SK-N-SH treated with all-trans-retinoic acid at 6 μM for 48 hours (cell line): Measurements from ENCODE around the gene SPDYE3.
"Not testable (repeated sequence)": the region's sequence is repeated elsewhere in the genome, so short reads cannot be mapped to it uniquely, and the experiment has no call there.

ENCODE experiments used
- ATAC-seq: fragments of 200-7000 bp; cut with Tn5 transposase; 3 replicates; pipeline ENCODE4 v1.9.1; 2020; ENCODE audit warnings: mild to moderate bottlenecking, moderate library complexity
- GLIS3 ChIP-seq: fragments of 250-450 bp; sonication (Bioruptor Pico); IDR thresholded peaks from 2 replicates; pipeline ENCODE4 v1.5.0; 2020; ENCODE audit warnings: mild to moderate bottlenecking, moderate library complexity
- ISL1 ChIP-seq: fragments of 250-450 bp; sonication (Bioruptor Pico); IDR thresholded peaks from 2 replicates; pipeline ENCODE4 v2.1.2; 2022; ENCODE audit warnings: mild to moderate bottlenecking, moderate library complexity
- RARB ChIP-seq: fragments of 250-450 bp; sonication (Bioruptor Pico); IDR thresholded peaks from 2 replicates; pipeline ENCODE4 v1.8.0; 2021; ENCODE audit warnings: mild to moderate bottlenecking, moderate library complexity
- SNAI2 ChIP-seq: fragments of 250-450 bp; sonication (Bioruptor Pico); IDR thresholded peaks from 2 replicates; pipeline ENCODE4 v1.5.0; 2020; ENCODE audit warnings: mild to moderate bottlenecking, moderate library complexity
- TCF4 ChIP-seq: fragments of 250-450 bp; sonication (Bioruptor Pico); IDR thresholded peaks from 2 replicates; pipeline ENCODE4 v1.8.0; 2021; ENCODE audit warnings: mild to moderate bottlenecking, moderate library complexity, borderline replicate concordance
- ZFP3 ChIP-seq: fragments of 250-450 bp; sonication (Bioruptor Pico); IDR thresholded peaks from 2 replicates; pipeline ENCODE4 v1.5.0; 2020; ENCODE audit warnings: mild to moderate bottlenecking, moderate library complexity
- TF ChIP-seq, protein P1 (sequence below): fragments of 250-450 bp; sonication (Bioruptor Pico); IDR thresholded peaks from 2 replicates; pipeline ENCODE4 v1.8.0; 2020; ENCODE audit warnings: mild to moderate bottlenecking, moderate library complexity, borderline replicate concordance
- TF ChIP-seq, protein P2 (sequence below): fragments of 250-450 bp; sonication (Bioruptor Pico); IDR thresholded peaks from 2 replicates; pipeline ENCODE4 v1.8.0; 2021; ENCODE audit warnings: low read depth, mild to moderate bottlenecking, moderate library complexity, borderline replicate concordance
- TF ChIP-seq, protein P3 (sequence below): fragments of 250-450 bp; sonication (Bioruptor Pico); IDR thresholded peaks from 2 replicates; pipeline ENCODE4 v1.5.1; 2021; ENCODE audit warnings: mild to moderate bottlenecking, moderate library complexity

SPDYE3 gene

DNA sequence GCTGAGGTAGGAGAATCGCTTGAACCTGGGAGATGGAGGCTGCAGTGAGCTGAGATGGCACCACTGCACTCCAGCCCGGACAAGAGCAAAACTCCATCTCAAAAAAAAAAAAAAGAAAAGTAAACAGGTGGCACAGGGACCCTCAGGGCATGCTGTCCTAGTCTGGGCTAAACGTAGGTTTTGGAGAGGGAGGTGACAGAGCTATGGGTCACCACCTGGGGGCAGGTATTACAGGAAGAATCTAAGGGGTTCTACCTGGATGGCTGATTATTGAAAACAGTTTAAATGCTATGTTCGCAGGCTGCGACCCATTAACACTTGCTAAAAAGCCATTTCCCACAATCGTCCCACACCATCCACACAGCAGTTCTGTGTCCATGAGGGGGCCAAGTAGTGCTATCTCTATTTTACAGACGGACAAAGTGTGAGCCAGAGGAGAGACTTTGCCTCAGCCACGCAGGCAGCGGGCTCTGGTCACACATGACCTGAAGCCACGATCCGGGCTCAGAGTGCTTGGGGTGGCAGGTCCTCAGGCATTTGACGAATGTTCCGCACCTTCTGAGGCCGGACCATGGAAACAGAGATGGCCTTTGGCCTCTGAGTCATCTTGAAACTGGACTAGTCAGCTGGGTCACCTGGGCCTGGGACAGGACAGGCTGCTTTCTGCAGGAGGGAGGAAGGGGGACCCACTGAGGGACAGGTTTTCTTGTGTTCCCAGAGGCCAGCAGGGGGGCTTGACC, 38.0 kb upstream of the SPDYE3 start:
- not testable (repeated sequence) for ATAC-seq

DNA sequence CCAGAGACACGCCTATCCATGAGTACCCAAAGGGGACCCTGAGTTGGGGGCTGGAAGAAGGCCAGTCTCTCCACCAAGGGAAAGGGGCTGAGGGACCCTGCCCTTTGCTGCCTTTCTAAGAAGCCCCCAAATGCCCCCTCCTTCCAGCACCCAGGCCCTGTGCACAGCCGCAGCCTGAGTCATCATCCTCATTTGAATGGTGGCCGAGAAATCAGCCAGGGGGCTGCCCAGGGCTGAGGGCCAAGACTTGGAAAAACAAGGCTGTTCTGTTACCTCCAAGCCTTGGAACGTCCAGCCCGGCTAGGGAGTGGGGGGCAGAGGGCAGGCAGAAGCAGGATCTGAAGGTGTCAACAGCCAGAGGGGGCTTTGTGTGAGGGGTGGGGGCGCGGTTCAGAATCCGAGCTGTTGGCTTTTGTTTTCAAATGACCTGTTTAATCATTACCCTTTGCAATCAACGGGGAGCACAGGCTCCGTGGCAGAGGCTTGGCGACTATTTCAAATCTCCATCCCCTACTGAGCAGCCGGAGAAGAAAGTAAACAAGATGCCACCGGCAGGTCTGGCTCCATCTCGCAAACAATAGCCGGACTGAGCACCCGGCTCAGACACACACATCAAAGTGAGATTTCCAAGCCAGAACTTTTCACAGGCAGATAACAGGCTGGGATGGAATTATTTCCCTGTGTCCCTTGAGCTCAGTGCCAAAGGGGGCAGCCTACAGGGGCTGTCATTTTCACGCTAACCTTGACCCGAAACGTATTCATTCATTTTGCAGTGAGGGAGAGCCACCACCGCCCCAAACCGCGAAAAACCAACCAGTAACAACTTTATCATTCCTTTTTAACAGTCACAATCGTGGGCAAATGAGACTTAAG, 37.2 kb upstream of the SPDYE3 start:
- ATAC-seq, result peak; percentile 39

DNA sequence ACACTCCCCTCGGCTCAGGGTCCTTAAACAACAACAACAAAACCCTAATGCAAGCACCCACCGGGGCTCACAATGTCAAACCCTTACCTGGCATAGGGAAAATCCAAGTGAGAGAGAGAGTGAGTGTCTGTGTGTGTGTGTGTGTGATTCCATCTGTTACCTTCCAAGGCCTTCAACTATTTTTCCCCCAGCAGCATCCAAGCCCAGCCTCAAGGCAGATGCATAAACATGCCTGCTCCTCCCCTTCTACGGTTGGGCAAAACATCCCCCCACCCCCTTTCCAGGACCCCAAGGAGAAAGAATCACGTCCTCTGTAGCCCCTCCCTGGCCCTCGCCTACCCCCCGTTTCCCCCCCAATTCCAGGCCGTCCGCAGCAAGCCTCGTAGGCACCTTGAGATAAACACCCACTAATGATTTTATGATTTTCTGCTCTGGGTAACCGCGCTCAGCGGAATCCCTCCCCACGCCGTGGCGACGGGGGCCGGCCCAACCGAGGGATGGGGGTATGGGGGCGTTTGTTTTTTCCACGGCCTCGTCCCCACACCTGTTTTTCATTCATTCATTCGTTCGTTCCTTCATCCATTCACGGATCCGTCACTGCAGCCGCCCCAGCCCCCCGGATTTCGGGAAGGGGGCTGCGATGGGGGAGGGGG, 36.4 kb upstream of the SPDYE3 start:
- peak; percentile 62 for ATAC-seq

DNA sequence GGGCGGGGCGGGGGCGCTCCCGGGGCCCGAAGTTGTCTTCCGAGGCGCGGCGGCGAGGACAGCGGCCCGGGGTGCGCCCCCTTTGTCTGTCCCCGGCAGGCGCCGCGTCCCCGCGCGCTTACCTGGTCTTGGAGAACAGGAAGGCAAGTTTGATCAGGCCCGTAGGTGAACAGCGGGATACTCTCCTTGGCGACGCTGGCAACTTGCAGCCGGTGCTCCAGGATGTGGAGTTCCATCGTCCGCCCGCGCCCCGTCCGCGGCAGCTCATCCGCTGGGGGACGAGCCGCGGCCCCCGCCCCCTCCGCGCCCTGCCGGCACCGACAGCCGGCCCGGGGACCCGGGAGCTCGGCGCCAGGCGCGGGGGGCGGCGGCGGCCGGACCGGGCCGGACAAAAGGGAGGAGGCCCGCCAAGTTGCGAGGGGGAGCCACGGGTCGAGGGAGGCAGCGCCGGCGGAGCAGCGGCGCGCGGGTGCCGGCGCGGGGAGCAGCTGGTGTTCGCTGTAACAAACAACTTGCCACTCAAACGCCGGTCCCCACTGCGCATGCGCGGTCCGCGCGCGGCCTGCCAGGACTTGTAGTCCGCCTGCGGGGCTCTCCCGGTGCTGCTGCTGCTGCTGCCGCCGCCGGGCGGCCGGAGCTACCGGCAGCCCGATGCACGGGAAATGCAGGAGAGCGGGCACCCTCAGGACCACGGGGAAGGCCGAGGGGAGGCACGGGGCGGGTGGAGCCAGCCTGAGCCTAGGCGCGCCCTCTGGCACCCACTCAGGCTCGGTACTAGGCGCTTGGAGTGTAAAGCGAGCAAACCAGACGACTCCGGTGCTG, 35.6 kb upstream of the SPDYE3 start:
- ATAC-seq, result peak; percentile 82
- TF ChIP-seq, protein P1, sequence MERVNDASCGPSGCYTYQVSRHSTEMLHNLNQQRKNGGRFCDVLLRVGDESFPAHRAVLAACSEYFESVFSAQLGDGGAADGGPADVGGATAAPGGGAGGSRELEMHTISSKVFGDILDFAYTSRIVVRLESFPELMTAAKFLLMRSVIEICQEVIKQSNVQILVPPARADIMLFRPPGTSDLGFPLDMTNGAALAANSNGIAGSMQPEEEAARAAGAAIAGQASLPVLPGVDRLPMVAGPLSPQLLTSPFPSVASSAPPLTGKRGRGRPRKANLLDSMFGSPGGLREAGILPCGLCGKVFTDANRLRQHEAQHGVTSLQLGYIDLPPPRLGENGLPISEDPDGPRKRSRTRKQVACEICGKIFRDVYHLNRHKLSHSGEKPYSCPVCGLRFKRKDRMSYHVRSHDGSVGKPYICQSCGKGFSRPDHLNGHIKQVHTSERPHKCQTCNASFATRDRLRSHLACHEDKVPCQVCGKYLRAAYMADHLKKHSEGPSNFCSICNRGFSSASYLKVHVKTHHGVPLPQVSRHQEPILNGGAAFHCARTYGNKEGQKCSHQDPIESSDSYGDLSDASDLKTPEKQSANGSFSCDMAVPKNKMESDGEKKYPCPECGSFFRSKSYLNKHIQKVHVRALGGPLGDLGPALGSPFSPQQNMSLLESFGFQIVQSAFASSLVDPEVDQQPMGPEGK (CRISPR knock-in tag), result no peak
- TF ChIP-seq GLIS3 (CRISPR knock-in tag), result no peak
- TF ChIP-seq, protein P2, sequence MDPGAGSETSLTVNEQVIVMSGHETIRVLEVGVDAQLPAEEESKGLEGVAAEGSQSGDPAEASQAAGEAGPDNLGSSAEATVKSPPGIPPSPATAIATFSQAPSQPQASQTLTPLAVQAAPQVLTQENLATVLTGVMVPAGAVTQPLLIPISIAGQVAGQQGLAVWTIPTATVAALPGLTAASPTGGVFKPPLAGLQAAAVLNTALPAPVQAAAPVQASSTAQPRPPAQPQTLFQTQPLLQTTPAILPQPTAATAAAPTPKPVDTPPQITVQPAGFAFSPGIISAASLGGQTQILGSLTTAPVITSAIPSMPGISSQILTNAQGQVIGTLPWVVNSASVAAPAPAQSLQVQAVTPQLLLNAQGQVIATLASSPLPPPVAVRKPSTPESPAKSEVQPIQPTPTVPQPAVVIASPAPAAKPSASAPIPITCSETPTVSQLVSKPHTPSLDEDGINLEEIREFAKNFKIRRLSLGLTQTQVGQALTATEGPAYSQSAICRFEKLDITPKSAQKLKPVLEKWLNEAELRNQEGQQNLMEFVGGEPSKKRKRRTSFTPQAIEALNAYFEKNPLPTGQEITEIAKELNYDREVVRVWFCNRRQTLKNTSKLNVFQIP (CRISPR knock-in tag), result no peak
- no peak for TF ChIP-seq SNAI2
- no peak for TF ChIP-seq TCF4 (CRISPR knock-in tag)
- TF ChIP-seq ISL1 (CRISPR knock-in tag), result no peak
- no peak for TF ChIP-seq RARB (CRISPR knock-in tag)
- TF ChIP-seq, protein P3, sequence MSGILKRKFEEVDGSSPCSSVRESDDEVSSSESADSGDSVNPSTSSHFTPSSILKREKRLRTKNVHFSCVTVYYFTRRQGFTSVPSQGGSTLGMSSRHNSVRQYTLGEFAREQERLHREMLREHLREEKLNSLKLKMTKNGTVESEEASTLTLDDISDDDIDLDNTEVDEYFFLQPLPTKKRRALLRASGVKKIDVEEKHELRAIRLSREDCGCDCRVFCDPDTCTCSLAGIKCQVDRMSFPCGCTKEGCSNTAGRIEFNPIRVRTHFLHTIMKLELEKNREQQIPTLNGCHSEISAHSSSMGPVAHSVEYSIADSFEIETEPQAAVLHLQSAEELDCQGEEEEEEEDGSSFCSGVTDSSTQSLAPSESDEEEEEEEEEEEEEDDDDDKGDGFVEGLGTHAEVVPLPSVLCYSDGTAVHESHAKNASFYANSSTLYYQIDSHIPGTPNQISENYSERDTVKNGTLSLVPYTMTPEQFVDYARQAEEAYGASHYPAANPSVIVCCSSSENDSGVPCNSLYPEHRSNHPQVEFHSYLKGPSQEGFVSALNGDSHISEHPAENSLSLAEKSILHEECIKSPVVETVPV (CRISPR knock-in tag), result no peak

DNA sequence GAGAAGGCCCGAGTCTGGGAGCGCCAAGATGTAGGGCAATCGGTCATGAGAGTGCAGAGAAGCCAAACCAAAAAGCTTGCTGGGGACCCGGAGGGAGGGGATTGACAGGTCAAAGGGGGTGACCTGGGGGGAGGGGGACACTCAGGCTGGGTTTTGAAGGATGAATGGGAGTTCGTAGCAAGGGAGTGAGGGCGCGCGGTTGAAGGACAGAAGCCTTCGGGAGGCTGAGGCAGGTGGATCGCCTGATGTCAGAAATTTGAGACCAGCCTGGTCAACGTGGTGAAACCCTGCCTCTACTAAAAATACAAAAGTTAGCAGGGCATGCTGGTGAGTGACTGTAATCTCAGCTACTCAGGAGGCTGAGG, 35.0 kb upstream of the SPDYE3 start:
- not testable (repeated sequence) for ATAC-seq
- TF ChIP-seq ZFP3, result peak; percentile 99

DNA sequence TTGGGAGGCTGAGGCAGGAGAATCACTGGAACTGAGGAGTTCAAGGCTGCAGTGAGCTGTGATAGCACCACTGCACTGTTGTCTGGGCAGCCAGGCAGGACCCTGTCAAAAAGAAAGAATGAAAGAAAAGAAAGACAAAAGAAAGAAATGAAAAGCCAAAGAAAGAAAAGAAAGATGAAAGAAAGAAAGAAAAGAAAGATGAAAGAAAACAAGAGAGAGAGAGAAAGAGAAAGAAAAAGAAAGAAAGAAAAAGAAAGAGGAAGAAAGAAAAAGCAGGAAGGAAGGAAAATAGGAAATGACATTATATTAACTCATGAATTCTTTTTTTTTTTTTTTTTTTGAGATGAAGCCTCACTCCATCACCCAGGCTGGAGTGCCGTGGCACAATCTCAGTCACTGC, 32.4 kb upstream of the SPDYE3 start:
- ATAC-seq, result no peak
- TF ChIP-seq, protein P1 (CRISPR knock-in tag), result no peak

DNA sequence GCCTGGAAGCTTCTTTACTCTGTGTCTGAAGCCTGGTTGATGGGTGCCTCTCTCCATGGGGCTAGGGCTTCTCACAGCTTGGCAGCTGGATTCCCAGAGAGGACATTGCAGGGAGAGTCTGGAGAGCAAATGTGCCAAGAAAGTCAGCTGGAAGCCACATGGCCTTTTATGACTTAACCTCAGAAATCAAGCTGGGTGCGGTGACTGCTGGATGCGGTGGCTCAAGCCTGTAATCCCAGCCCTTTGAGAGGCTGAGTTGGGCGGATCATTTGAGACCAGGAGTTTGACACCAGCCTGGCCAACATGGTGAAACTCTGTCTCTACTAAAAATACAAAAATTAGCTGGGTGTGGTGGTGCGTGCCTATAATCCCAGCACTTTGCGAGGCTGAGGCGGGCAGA, 31.4 kb upstream of the SPDYE3 start:
- ATAC-seq, result not testable (repeated sequence)

DNA sequence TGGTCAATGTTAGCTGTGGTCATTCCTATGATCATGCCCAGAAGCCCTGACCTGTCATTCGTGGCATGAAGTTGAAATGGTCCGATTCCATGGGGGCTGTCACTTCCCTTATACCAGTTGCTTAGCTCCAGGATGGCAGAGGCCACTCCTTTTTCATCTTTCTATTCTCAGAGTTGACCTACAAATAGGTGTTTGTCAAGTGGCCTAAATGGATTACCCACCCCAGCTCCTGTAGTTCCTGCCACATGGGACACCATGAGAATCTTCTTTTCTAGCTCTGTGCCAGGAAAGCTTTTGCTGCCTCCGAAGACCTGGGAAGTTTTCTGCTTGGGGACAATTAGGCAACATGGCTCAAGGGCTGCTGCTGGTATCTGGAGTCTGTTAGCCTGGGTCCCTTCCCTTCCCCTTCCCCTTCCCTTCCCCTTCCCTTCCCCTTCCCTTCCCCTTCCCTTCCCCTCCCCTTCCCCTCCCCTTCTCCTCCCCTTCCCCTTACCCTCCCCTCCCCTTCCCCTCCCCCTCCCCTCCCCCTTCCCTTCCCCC, 25.4 kb upstream of the SPDYE3 start:
- not testable (repeated sequence) for ATAC-seq

DNA sequence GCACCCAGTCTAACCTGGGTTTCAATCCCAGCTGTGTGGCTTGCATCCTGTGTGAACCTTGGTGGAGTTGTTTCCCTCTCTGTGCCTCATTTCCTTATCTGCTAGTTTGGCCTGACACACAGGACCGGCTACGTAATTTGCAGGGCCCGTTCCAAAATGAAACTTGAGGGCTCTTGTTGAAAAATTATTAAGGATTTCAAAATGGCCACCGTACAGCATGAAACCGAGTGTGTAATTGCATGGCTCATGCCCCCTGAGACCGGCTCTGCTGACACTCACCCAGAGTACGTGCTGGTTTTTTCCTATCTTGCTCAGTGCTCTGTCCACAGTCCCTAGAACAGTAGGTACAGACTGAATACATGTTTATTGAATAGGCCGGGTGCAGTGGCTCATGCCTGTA, 24.4 kb upstream of the SPDYE3 start:
- ATAC-seq, result not testable (repeated sequence)

DNA sequence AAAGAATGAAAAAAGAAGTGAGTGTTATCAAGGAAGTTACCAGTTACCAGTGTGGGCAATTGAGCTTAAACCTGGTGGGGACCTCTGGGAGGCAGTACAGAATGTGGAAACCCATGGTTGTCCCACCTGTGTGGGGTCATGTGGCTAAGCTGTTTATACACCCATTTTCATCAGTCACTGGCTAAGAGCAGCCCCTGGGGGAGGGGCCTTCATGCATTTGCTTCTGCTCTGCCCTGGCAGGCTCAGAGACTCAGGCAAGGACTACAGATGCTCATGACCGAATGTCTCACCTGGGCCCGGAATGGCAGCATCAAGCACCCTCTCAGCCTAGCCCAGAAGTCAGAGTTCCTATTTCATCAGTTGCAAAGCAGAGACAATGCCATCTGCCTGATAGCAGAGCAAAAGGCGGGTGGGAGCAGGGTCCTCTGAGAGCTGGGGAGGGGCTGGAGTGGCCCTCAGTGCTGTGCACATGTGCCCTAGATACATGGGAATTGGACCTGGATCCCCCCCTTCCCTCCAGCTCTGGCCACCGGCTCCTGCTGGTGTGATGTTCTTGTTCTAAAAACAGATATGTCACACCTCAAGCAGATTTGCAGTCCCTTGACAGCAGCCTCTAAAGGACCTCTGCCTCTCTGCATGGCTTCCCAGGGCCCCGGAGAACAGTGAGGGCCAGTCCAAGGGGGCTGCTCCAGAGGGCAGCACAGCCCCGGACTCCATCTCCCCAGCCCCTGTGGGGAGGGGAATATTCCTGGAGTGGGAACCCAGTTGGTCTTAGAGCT, 20.1 kb upstream of the SPDYE3 start:
- ATAC-seq, result not testable (repeated sequence)

DNA sequence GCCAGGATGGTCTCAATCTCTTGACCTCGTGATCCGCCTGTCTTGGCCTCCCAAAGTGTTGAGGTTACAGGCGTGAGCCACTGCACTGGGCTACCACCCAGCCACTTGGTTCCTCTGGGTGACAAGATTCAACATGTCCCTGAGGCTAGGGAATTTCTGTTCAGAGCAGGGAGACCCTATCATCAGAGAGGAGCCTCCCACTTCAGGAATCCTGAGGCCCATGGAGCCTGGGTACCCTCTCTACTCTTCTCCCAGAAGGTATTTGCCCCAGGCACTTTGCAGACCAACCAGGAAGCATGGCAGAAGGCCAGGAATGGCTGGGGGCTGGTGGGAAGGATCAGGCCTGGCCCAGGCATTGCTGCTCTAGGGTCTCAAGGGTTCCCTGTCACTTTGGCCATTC, 19.2 kb upstream of the SPDYE3 start:
- not testable (repeated sequence) for ATAC-seq

DNA sequence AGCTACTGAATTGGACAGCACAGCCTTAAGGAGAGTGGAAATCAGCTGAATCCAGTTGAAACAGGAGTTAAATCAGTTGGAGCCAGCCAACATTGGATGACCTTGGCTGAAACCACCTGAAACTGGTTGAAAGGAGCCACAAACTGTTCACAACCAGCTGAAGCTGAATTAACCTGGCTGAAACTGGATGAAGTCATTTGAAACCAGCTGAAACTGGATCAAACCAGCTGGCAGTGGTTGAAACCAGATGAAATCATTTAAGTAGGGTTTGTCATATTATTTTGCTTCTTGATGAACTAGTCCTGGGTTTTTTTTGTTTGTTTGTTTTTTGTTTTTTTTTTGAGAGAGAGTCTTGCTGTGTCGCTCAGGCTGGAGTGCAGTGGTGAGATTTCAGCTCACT, 15.3 kb upstream of the SPDYE3 start:
- not testable (repeated sequence) for ATAC-seq
